Neuron (in vitro differentiated cells): ENCODE data around the gene RNF13.

ENCODE experiments used
- H2AFZ ChIP-seq: one replicate; pipeline ENCODE4 v1.6.1; 2013; ENCODE audit warnings: low read depth, mild to moderate bottlenecking, inconsistent platforms, low read length, moderate library complexity
- H3K27me3 ChIP-seq: one replicate; pipeline ENCODE4 v1.6.1; 2013; ENCODE audit warnings: low read length; ENCODE audit not compliant: insufficient read depth
- H3K36me3 ChIP-seq: one replicate; pipeline ENCODE4 v1.6.1; 2013; ENCODE audit warnings: low read length; ENCODE audit not compliant: insufficient read depth
- H3K4me1 ChIP-seq: one replicate; pipeline ENCODE4 v1.6.1; 2013; ENCODE audit warnings: low read length; ENCODE audit not compliant: insufficient read depth
- H3K4me3 ChIP-seq: 2 replicates; pipeline ENCODE4 v1.5.1; 2013; ENCODE audit warnings: mild to moderate bottlenecking, low read length, moderate library complexity
- H3K9me3 ChIP-seq: one replicate; pipeline ENCODE4 v1.6.1; 2013; ENCODE audit warnings: low read length

Gene RNF13

GRCh38 chr3:149812606-149813366 is at the start of gene RNF13:
Gene RNF13 (plus strand): TSS chr3:149813215. CDS start chr3:149846027, 32,812 bp downstream.
- Histone ChIP-seq H3K36me3 (no peaks in the 10 kb centered on the region), H3K4me3 (peak within 1 kb of the TSS; percentile 67), H3K9me3 (no peaks in the 10 kb centered on the region), H2AFZ (peak within 1 kb of the TSS; percentile 86), H3K27me3 (no peaks in the 10 kb centered on the region), H3K4me1 (peaks cover 13% of the 10 kb centered on the region)

- Histone ChIP-seq H3K4me3 (no peak overlapping the region), H3K4me1 (peaks cover 3% of the 10 kb centered on the region), H3K27me3 (peaks cover 28% of the 10 kb centered on the region), H3K36me3 (no peaks in the 10 kb centered on the region), H2AFZ (no peak overlapping the region), H3K9me3 (no peaks in the 10 kb centered on the region)
Observed at GRCh38 chr3:149763565-149764195, 49.3 kb upstream of the RNF13 start.

GRCh38 chr3:149764302-149764701 is 48.7 kb upstream of the RNF13 start:
- H3K9me3 ChIP-seq = no peaks in the 10 kb centered on the region
- H3K36me3 ChIP-seq = no peaks in the 10 kb centered on the region
- no peak overlapping the region for H3K4me3 ChIP-seq
- H3K27me3 ChIP-seq = peaks cover 28% of the 10 kb centered on the region
- peaks cover 3% of the 10 kb centered on the region for H3K4me1 ChIP-seq
- no peak overlapping the region for H2AFZ ChIP-seq

- H2AFZ ChIP-seq = no peak overlapping the region
- H3K9me3 ChIP-seq = no peaks in the 10 kb centered on the region
- H3K36me3 ChIP-seq = no peaks in the 10 kb centered on the region
Observed at GRCh38 chr3:149765762-149766334, 47.2 kb upstream of the RNF13 start.

GRCh38 chr3:149767720-149768119 is 45.3 kb upstream of the RNF13 start:
- H3K36me3 ChIP-seq = no peaks in the 10 kb centered on the region
- peaks cover 3% of the 10 kb centered on the region for H3K4me1 ChIP-seq

More at GRCh38 chr3:149765762-149766334, 47.2 kb upstream of the RNF13 start:
- Histone ChIP-seq H3K4me1 (peaks cover 3% of the 10 kb centered on the region), H3K4me3 (no peak overlapping the region), H3K27me3 (peaks cover 25% of the 10 kb centered on the region)

GRCh38 chr3:149768704-149769103 is 44.3 kb upstream of the RNF13 start:
- peaks cover 3% of the 10 kb centered on the region for H3K4me1 ChIP-seq
- H3K36me3 ChIP-seq = no peaks in the 10 kb centered on the region
- no peak overlapping the region for H2AFZ ChIP-seq
- no peaks in the 10 kb centered on the region for H3K9me3 ChIP-seq
- H3K27me3 ChIP-seq = peaks cover 6% of the 10 kb centered on the region
- no peak overlapping the region for H3K4me3 ChIP-seq

More at GRCh38 chr3:149767720-149768119, 45.3 kb upstream of the RNF13 start:
- Histone ChIP-seq H2AFZ (no peak overlapping the region), H3K9me3 (no peaks in the 10 kb centered on the region), H3K4me3 (no peak overlapping the region), H3K27me3 (peaks cover 16% of the 10 kb centered on the region)

DNA sequence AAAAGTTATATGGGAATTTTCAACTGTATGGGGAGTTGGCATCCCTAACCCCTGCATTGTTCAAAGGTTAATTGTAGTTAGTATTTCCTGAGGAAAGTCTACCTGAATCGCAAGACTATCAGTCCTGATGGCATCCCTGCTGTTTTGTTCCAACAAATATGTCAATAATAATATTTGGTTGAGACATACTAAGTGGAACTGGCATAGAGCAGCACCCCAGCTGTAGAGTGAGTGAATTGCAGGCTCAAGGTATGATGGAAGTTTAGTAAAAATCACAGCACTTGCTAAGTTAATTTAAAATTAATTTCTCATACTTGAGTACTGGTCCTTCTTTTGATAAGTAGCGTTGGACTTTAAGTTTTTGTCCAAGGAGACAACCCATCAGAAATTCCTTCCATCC is 42.8 kb upstream of the RNF13 start:
- Histone ChIP-seq H3K36me3 (no peaks in the 10 kb centered on the region), H3K27me3 (peaks cover 8% of the 10 kb centered on the region), H3K9me3 (no peaks in the 10 kb centered on the region), H3K4me1 (peaks cover 3% of the 10 kb centered on the region), H2AFZ (no peak overlapping the region), H3K4me3 (no peak overlapping the region)

DNA sequence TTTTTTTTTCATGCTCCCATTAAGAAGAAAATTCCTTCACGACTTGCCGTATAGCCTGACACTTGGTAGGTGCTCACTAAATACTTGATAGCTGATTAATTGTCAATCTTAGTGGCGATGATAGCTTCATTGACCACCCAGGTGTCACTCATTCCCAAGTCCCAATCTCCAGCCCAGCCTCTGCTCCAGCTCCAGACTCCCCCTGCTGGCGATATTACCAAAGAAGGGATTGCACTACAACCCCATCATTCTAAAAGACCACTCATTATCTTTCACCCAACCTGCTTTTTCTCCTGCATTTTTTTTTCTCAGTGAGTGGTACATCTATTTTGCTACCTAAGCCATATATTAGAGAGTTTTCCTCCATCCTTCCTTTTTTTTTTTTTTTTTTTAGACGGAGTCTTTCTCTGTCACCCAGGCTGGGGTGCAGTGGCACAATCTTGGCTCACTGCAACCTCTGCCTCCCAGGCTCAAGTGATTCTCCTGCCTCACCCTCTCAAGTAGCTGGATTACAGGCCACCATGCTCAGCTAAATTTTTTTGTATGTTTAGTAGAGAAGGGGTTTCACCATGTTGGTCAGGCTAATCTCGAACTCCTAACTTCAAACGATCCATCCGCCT is 41.3 kb upstream of the RNF13 start:
- no peak overlapping the region for H3K4me3 ChIP-seq
- no peak overlapping the region for H2AFZ ChIP-seq
- H3K36me3 ChIP-seq = no peaks in the 10 kb centered on the region
- peaks cover 8% of the 10 kb centered on the region for H3K27me3 ChIP-seq
- H3K4me1 ChIP-seq = peaks cover 3% of the 10 kb centered on the region
- H3K9me3 ChIP-seq = no peaks in the 10 kb centered on the region

DNA sequence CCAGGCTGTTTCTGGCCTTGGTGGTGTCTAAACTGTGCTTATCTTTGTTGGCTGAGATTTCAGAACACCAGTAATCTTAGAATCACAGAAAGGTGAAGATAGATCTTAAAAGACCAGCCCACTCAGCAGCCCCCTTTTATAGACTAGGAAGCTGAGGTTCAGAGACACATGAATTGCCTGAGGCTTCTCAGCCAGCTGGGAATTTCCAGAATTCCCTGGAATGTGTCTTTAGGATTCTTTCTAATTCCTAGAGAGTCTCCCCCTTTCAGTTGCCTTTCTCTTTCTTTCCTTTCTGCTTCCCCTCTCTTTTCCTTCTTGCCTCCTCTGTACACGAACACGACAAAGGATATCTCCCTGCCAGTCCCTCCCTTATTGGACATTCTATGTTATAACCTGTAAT is 40.2 kb upstream of the RNF13 start:
- Histone ChIP-seq H3K27me3 (peaks cover 8% of the 10 kb centered on the region), H3K36me3 (no peaks in the 10 kb centered on the region), H3K4me3 (no peak overlapping the region), H3K4me1 (no peaks in the 10 kb centered on the region), H2AFZ (no peak overlapping the region), H3K9me3 (no peaks in the 10 kb centered on the region)

GRCh38 chr3:149776170-149776569 is 36.8 kb upstream of the RNF13 start:
- peaks cover 10% of the 10 kb centered on the region for H3K27me3 ChIP-seq
- H2AFZ ChIP-seq = no peak overlapping the region
- H3K36me3 ChIP-seq = no peaks in the 10 kb centered on the region
- no peaks in the 10 kb centered on the region for H3K4me1 ChIP-seq
- H3K4me3 ChIP-seq = no peak overlapping the region
- H3K9me3 ChIP-seq = no peaks in the 10 kb centered on the region

- Histone ChIP-seq H2AFZ (no peak overlapping the region), H3K9me3 (no peaks in the 10 kb centered on the region), H3K4me1 (no peaks in the 10 kb centered on the region), H3K27me3 (peaks cover 10% of the 10 kb centered on the region), H3K36me3 (no peaks in the 10 kb centered on the region), H3K4me3 (no peak overlapping the region)
Observed at GRCh38 chr3:149777414-149778214, 35.4 kb upstream of the RNF13 start.

DNA sequence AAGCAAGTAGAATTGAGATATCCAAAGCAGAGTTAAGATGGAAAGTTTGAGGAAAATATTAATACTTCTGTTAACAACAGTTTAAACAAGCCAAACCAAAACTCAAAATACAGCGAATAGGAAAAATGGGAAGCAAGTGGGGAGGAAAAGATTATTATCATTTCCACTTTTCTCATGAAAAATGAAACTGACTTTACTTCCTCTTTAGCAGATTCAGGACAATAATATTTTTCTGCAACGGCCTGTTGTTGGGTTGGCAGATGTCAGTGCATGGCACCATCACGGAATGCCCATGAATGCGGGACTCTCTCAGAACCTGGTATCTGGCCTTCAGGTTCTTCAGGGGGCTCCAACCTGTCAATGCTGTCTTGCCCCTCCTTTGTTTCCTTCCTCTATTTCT is 31.8 kb upstream of the RNF13 start:
- Histone ChIP-seq H2AFZ (no peak overlapping the region), H3K4me1 (peaks cover 5% of the 10 kb centered on the region), H3K9me3 (no peaks in the 10 kb centered on the region), H3K27me3 (peaks cover 2% of the 10 kb centered on the region), H3K36me3 (no peaks in the 10 kb centered on the region), H3K4me3 (no peak overlapping the region)
